ENCODE data around the gene SCAF4. TPM values are rescaled to one million over a fixed set of nuclear protein-coding genes. Genes with fewer than 3 reads are reported as not detected.

SCAF4 gene
- total RNA-seq, 1 donor from 2014 or later, result 51.9 TPM

DNA sequence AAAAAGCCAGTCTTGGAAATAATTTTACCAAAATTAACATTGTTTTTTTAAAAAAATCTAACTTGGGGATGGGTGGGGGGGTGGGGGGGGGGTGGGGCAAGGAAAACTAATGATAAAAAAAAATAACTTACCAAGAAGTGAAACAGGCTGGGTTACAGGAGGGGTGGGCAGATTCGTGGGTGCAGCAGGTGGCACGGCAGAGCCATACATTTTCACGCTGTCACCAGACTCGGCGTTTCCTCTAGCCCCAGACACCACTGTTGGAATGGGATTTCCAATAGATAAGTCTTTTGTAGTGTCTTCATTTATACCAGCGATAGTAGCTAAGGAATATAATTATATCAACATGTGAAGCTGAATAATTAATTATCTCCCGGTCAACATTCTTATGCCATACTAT lies 47.0 kb downstream of the SCAF4 start:
- DNase-seq, result no peak
- TF ChIP-seq, protein P1, sequence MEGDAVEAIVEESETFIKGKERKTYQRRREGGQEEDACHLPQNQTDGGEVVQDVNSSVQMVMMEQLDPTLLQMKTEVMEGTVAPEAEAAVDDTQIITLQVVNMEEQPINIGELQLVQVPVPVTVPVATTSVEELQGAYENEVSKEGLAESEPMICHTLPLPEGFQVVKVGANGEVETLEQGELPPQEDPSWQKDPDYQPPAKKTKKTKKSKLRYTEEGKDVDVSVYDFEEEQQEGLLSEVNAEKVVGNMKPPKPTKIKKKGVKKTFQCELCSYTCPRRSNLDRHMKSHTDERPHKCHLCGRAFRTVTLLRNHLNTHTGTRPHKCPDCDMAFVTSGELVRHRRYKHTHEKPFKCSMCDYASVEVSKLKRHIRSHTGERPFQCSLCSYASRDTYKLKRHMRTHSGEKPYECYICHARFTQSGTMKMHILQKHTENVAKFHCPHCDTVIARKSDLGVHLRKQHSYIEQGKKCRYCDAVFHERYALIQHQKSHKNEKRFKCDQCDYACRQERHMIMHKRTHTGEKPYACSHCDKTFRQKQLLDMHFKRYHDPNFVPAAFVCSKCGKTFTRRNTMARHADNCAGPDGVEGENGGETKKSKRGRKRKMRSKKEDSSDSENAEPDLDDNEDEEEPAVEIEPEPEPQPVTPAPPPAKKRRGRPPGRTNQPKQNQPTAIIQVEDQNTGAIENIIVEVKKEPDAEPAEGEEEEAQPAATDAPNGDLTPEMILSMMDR (IDR thresholded peaks at IDR 0.05; ENCODE audit: partially characterized antibody, unreplicated experiment), result no peak
- Mint-ChIP-seq H3K9me3 (ENCODE audit: unreplicated experiment) (no peaks in the 10 kb centered on the region), H3K27ac (ENCODE audit: unreplicated experiment) (no peak overlapping the region), H3K27me3 (ENCODE audit: unreplicated experiment) (peaks cover 2% of the 10 kb centered on the region), H3K4me3 (ENCODE audit: unreplicated experiment) (no peak overlapping the region), H3K36me3 (ENCODE audit: unreplicated experiment) (no peaks in the 10 kb centered on the region), H3K4me1 (ENCODE audit: low read depth, unreplicated experiment) (no peaks in the 10 kb centered on the region)

- no peaks in the 10 kb centered on the region for H3K4me1 Mint-ChIP-seq (ENCODE audit: low read depth, unreplicated experiment)
- H3K27ac Mint-ChIP-seq (ENCODE audit: unreplicated experiment), result no peak overlapping the region
- DNase-seq, result no peak
- no peaks in the 10 kb centered on the region for H3K9me3 Mint-ChIP-seq (ENCODE audit: unreplicated experiment)
- H3K4me3 Mint-ChIP-seq (ENCODE audit: unreplicated experiment), result no peak overlapping the region
- peaks cover 2% of the 10 kb centered on the region for H3K27me3 Mint-ChIP-seq (ENCODE audit: unreplicated experiment)
- TF ChIP-seq, protein P1 (IDR thresholded peaks at IDR 0.05; ENCODE audit: partially characterized antibody, unreplicated experiment), result no peak
- no peaks in the 10 kb centered on the region for H3K36me3 Mint-ChIP-seq (ENCODE audit: unreplicated experiment)
Measured at GRCh38 chr21:31683029-31683428, 48.9 kb downstream of the SCAF4 start.

DNA sequence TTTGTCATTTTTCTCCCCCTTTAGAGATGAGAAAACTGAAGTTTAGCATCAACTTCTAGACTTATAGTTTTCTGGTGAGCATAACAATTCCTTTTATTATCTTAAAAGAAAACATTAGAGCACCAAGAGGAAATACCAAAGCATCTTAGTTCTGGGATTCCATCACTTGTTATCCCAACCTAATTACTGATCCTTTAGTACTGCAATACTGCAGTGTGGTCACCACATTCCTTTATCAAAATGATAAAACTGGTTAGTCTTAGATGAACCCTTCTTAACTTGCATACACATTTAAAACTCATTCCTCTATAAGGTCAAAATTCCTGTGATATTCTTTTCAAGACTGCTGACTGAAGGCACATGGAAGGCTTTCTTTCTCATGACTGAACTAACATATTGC lies 49.3 kb downstream of the SCAF4 start:
- TF ChIP-seq, protein P1 (IDR thresholded peaks at IDR 0.05; ENCODE audit: partially characterized antibody, unreplicated experiment), result no peak
- Mint-ChIP-seq H3K4me3 (ENCODE audit: unreplicated experiment) (no peak overlapping the region), H3K27me3 (ENCODE audit: unreplicated experiment) (peaks cover 2% of the 10 kb centered on the region), H3K27ac (ENCODE audit: unreplicated experiment) (no peak overlapping the region), H3K36me3 (ENCODE audit: unreplicated experiment) (no peaks in the 10 kb centered on the region), H3K4me1 (ENCODE audit: low read depth, unreplicated experiment) (no peaks in the 10 kb centered on the region), H3K9me3 (ENCODE audit: unreplicated experiment) (no peaks in the 10 kb centered on the region)
- no peak for DNase-seq

GRCh38 chr21:31678478-31678877 lies 53.4 kb downstream of the SCAF4 start:
- H3K27me3 Mint-ChIP-seq (ENCODE audit: unreplicated experiment), result peaks cover 2% of the 10 kb centered on the region
- DNase-seq, result no peak
- TF ChIP-seq, protein P1 (IDR thresholded peaks at IDR 0.05; ENCODE audit: partially characterized antibody, unreplicated experiment), result no peak
- no peaks in the 10 kb centered on the region for H3K9me3 Mint-ChIP-seq (ENCODE audit: unreplicated experiment)
- no peaks in the 10 kb centered on the region for H3K4me1 Mint-ChIP-seq (ENCODE audit: low read depth, unreplicated experiment)
- H3K27ac Mint-ChIP-seq (ENCODE audit: unreplicated experiment), result no peak overlapping the region
- H3K4me3 Mint-ChIP-seq (ENCODE audit: unreplicated experiment), result no peak overlapping the region
- H3K36me3 Mint-ChIP-seq (ENCODE audit: unreplicated experiment), result no peaks in the 10 kb centered on the region

GRCh38 chr21:31677047-31677446 lies 54.9 kb downstream of the SCAF4 start:
- DNase-seq, result no peak
- TF ChIP-seq, protein P1 (IDR thresholded peaks at IDR 0.05; ENCODE audit: partially characterized antibody, unreplicated experiment), result no peak
- H3K9me3 Mint-ChIP-seq (ENCODE audit: unreplicated experiment), result no peaks in the 10 kb centered on the region
- H3K36me3 Mint-ChIP-seq (ENCODE audit: unreplicated experiment), result no peaks in the 10 kb centered on the region
- no peak overlapping the region for H3K4me3 Mint-ChIP-seq (ENCODE audit: unreplicated experiment)
- no peak overlapping the region for H3K27ac Mint-ChIP-seq (ENCODE audit: unreplicated experiment)
- H3K4me1 Mint-ChIP-seq (ENCODE audit: low read depth, unreplicated experiment), result no peaks in the 10 kb centered on the region
- H3K27me3 Mint-ChIP-seq (ENCODE audit: unreplicated experiment), result no peaks in the 10 kb centered on the region

Measured in glutamatergic neuron (in vitro differentiated cells).